Chondrocyte (in vitro differentiated cells): Measurements from ENCODE around the gene MED26. TPM values are rescaled to one million over a fixed set of nuclear protein-coding genes. Genes with fewer than 3 reads are reported as not detected.

Experiments
- DNase-seq: peaks from one replicate; pipeline ENCODE4 v3.0.0; 2021; ENCODE audit warnings: mixed read lengths, low spot score
- H3K27ac Mint-ChIP-seq: one replicate; pipeline ENCODE4 v1.8.0; 2021; ENCODE audit warnings: mild to moderate bottlenecking, moderate library complexity, mixed read lengths; ENCODE audit not compliant: unreplicated experiment
- H3K27me3 Mint-ChIP-seq: 2 replicates; pipeline ENCODE4 v1.8.0; 2021; ENCODE audit warnings: low read depth, mixed read lengths
- H3K36me3 Mint-ChIP-seq: 2 replicates; pipeline ENCODE4 v1.8.0; 2021; ENCODE audit warnings: low read depth, mixed read lengths
- H3K4me1 Mint-ChIP-seq: 2 replicates; pipeline ENCODE4 v1.8.0; 2021; ENCODE audit warnings: low read depth, mild to moderate bottlenecking, mixed read lengths
- H3K4me3 Mint-ChIP-seq: one replicate; pipeline ENCODE4 v1.8.0; 2021; ENCODE audit warnings: mild to moderate bottlenecking, moderate library complexity, mixed read lengths; ENCODE audit not compliant: unreplicated experiment
- H3K9me3 Mint-ChIP-seq: 2 replicates; pipeline ENCODE4 v1.8.0; 2021; ENCODE audit warnings: low read depth, mixed read lengths
- total RNA-seq: library from RNA; stranded (reverse); gene quantifications from 3 replicates; pipeline ENCODE4 v1.2.1, GENCODE V29; 2021
- TF ChIP-seq, protein P1 (sequence below): fragments of 200-600 bp; sonication (generic); IDR thresholded peaks from 2 replicates; pipeline ENCODE4 v1.5.0; 2021; ENCODE audit warnings: antibody characterized with exemption, mild to moderate bottlenecking, moderate library complexity

Gene MED26
- total RNA-seq, 1 donor from 2014 or later: 8.7 TPM

- Mint-ChIP-seq H3K9me3 (no peaks in the 10 kb centered on the region), H3K4me1 (peaks cover 43% of the 10 kb centered on the region), H3K27me3 (no peaks in the 10 kb centered on the region), H3K27ac (no peak overlapping the region), H3K4me3 (no peak overlapping the region), H3K36me3 (no peaks in the 10 kb centered on the region)
- no peak for DNase-seq
- TF ChIP-seq, protein P1, sequence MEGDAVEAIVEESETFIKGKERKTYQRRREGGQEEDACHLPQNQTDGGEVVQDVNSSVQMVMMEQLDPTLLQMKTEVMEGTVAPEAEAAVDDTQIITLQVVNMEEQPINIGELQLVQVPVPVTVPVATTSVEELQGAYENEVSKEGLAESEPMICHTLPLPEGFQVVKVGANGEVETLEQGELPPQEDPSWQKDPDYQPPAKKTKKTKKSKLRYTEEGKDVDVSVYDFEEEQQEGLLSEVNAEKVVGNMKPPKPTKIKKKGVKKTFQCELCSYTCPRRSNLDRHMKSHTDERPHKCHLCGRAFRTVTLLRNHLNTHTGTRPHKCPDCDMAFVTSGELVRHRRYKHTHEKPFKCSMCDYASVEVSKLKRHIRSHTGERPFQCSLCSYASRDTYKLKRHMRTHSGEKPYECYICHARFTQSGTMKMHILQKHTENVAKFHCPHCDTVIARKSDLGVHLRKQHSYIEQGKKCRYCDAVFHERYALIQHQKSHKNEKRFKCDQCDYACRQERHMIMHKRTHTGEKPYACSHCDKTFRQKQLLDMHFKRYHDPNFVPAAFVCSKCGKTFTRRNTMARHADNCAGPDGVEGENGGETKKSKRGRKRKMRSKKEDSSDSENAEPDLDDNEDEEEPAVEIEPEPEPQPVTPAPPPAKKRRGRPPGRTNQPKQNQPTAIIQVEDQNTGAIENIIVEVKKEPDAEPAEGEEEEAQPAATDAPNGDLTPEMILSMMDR: no peak
These were observed 36.0 kb downstream of the MED26 start for GRCh38 chr19:16591803-16592556.

DNA sequence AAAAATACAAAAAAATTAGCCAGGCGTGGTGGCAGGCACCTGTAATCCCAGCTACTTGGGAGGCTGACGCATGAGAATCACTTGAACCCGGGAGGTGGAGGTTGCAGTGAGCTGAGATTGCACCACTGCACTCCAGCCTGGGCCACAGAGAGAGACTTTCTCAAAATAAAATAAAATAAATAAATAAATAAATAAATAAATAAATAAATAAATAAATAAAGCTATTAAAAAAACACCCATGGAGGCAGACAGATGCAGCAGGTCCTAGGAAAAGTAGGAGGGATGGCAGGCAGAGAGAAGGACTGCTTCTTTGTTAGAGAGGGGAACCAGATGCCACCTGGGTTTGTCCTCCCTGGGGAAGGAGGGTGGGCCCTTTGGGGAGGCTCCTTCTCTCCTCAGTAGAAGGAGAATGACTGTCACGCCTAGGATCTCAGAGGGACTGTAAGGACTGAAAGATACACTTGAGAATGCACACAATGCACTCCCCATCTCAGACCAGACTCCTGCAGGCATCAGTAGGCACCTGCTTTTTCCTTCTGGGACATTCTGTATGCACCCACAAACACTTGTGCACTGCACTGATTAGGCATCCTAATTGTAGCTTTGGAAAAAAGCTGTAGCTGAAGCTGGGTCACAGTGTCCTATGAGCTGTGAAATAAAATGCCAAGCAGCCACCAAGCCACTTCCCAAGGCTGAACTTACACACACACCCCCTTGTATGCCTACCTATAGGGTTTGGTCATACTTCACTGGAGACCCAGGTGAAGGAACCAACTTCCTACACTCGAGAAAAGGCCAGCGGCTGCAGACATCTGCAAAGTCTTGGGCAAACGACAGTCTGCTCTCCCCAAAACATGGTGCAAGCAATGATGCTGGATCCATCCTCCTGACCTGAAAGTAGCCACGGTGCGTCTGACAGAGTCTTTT, 36.9 kb downstream of the MED26 start:
- Mint-ChIP-seq H3K36me3 (no peaks in the 10 kb centered on the region), H3K4me1 (peaks cover 51% of the 10 kb centered on the region), H3K4me3 (no peak overlapping the region), H3K27ac (no peak overlapping the region), H3K9me3 (no peaks in the 10 kb centered on the region), H3K27me3 (no peaks in the 10 kb centered on the region)
- DNase-seq: no peak
- TF ChIP-seq, protein P1: no peak

GRCh38 chr19:16589917-16590316, 38.1 kb downstream of the MED26 start:
- no peaks in the 10 kb centered on the region for H3K36me3 Mint-ChIP-seq
- peaks cover 63% of the 10 kb centered on the region for H3K4me1 Mint-ChIP-seq
- H3K9me3 Mint-ChIP-seq: no peaks in the 10 kb centered on the region
- no peak overlapping the region for H3K27ac Mint-ChIP-seq
- TF ChIP-seq, protein P1: no peak
- no peak overlapping the region for H3K4me3 Mint-ChIP-seq
- no peak for DNase-seq
- no peaks in the 10 kb centered on the region for H3K27me3 Mint-ChIP-seq

DNA sequence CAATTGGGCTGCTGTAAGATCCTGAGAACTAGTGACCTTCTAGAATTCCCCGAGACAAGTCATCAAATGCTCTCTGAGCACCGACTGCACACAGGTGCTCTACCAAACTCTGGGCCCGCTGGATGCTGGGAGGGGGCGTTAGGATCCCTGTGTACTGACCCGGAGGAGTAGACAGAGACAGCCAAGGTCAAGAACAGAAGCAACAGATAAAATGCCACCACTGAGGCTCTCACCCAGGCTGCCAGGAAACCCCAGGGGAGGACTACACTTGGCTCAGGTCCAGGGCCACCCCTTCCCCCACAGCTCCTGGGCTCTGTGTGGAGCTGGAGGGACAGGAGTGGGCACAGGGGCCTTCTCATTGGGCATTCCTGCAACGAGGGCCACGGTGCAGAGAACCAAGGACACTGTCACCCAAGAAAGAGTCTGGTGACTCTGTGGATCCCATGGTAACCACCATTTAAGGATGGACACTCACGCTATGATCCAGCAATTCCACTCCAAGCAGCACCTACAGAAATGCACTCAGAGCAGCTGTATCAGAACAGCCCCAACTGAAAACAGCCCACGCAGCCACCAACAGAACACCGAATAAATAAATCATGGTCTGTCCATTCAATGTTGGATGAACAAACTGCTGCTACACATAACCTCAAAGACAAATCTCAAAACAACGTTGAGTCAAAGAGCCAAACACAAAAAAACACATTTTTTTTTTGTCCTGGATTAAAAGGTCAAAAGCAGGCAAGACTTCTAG, 39.0 kb downstream of the MED26 start:
- H3K4me1 Mint-ChIP-seq: peaks cover 73% of the 10 kb centered on the region
- TF ChIP-seq, protein P1: no peak

More for the DNA sequence above, 39.0 kb downstream of the MED26 start:
- no peaks in the 10 kb centered on the region for H3K9me3 Mint-ChIP-seq
- H3K27me3 Mint-ChIP-seq: no peaks in the 10 kb centered on the region
- H3K27ac Mint-ChIP-seq: peak overlapping the region; percentile 1
- H3K4me3 Mint-ChIP-seq: no peak overlapping the region
- no peaks in the 10 kb centered on the region for H3K36me3 Mint-ChIP-seq
- no peak for DNase-seq
